ENCODE measurements around the gene LYG1. TPM values are rescaled to one million over a fixed set of nuclear protein-coding genes. Genes with fewer than 3 reads are reported as not detected.

The LYG1 gene
- total RNA-seq, 4 donors from 2014 or later, result 0.29 to 3.0 (median 1.1) TPM

- Histone ChIP-seq H3K4me1 (peaks cover 6% of the 10 kb centered on the region in 2 donors), H3K36me3 (no peaks in the 10 kb centered on the region), H3K27me3 (no peaks in the 10 kb centered on the region), H3K9me3 (no peaks in the 10 kb centered on the region), H3K4me3 (peak overlapping the region; percentile 68 to 82), H3K27ac (peak overlapping the region; percentile 86 to 92)
- intact Hi-C loops (cut with DNase I; ENCODE audit: low total_unique reads), result loop anchor here (10.0 kb wide), 1 partner anchor 153 kb away; the partner anchor contains the start of genes MITD1 and MRPL30
- no peak for TF ChIP-seq POLR2A (IDR thresholded peaks at IDR 0.05)
- no peak for TF ChIP-seq CTCF (IDR thresholded peaks at IDR 0.05)
- no peak for DNase-seq
Observed at GRCh38 chr2:99338029-99338585, 37.1 kb upstream of the LYG1 start.

GRCh38 chr2:99337113-99338028, 36.4 kb upstream of the LYG1 start, which contains the start of gene EIF5B:
Gene EIF5B (plus strand): TSS chr2:99337389. CDS start chr2:99337555, 166 bp downstream.
- intact Hi-C loops (cut with DNase I; ENCODE audit: low total_unique reads), result loop anchor here (10.0 kb wide), 1 partner anchor 153 kb away; the partner anchor contains the start of genes MITD1 and MRPL30
- peak; percentile 93 to 95 for DNase-seq
- Histone ChIP-seq H3K27ac (peak within 1 kb of the TSS; percentile 86 to 92), H3K36me3 (no peaks in the 10 kb centered on the region), H3K9me3 (no peaks in the 10 kb centered on the region), H3K4me1 (peaks cover 6% of the 10 kb centered on the region in 2 donors), H3K27me3 (no peaks in the 10 kb centered on the region), H3K4me3 (peak within 1 kb of the TSS; percentile 68 to 84)
- TF ChIP-seq CTCF (IDR thresholded peaks at IDR 0.05) (peak; percentile 56 to 83 (median 79)), POLR2A (IDR thresholded peaks at IDR 0.05) (peak; percentile 31 to 55)

GRCh38 chr2:99336804-99337112, 35.8 kb upstream of the LYG1 start:
- H3K27ac ChIP-seq, result peak overlapping the region; percentile 86 to 92
- no peak for DNase-seq
- H3K9me3 ChIP-seq, result no peaks in the 10 kb centered on the region
- peak overlapping the region; percentile 68 to 82 for H3K4me3 ChIP-seq
- no peaks in the 10 kb centered on the region for H3K36me3 ChIP-seq
- intact Hi-C loops (cut with DNase I; ENCODE audit: low total_unique reads), result loop anchor here (10.0 kb wide), 1 partner anchor 152 kb away; the partner anchor contains the start of genes MITD1 and MRPL30
- H3K27me3 ChIP-seq, result no peaks in the 10 kb centered on the region
- H3K4me1 ChIP-seq, result peaks cover 6% of the 10 kb centered on the region in 2 donors
- no peak for TF ChIP-seq CTCF (IDR thresholded peaks at IDR 0.05)
- no peak for TF ChIP-seq POLR2A (IDR thresholded peaks at IDR 0.05)

GRCh38 chr2:99335911-99336803, 35.2 kb upstream of the LYG1 start, which contains the start of gene TXNDC9:
Gene TXNDC9 (minus strand): TSS chr2:99336333. CDS start chr2:99333210, 3,123 bp downstream.
- intact Hi-C loops (cut with DNase I; ENCODE audit: low total_unique reads), result loop anchor here (10.0 kb wide), 1 partner anchor 151 kb away; the partner anchor contains the start of genes MITD1 and MRPL30
- H3K36me3 ChIP-seq, result no peaks in the 10 kb centered on the region
- no peaks in the 10 kb centered on the region for H3K9me3 ChIP-seq
- DNase-seq, result peak; percentile 98 to 99
- no peaks in the 10 kb centered on the region for H3K27me3 ChIP-seq
- peak within 1 kb of the TSS; percentile 86 to 92 for H3K27ac ChIP-seq
- TF ChIP-seq CTCF (IDR thresholded peaks at IDR 0.05) (peak in 2 of 4 experiments; percentile 22 to 24), POLR2A (IDR thresholded peaks at IDR 0.05) (peak; percentile 11 to 63)
- H3K4me1 ChIP-seq, result peaks cover 6% of the 10 kb centered on the region in 2 donors
- peak within 1 kb of the TSS; percentile 68 to 84 for H3K4me3 ChIP-seq

Data from uterus (tissue), 4 donors.